Measurements from ENCODE around the gene DLK1.

Gene DLK1

GRCh38 chr14:100721568-100721967 lies 5.1 kb upstream of the DLK1 start:
- H3K4me3 ChIP-seq (ENCODE audit: low read length), result no peak overlapping the region
- TF ChIP-seq, protein P1, sequence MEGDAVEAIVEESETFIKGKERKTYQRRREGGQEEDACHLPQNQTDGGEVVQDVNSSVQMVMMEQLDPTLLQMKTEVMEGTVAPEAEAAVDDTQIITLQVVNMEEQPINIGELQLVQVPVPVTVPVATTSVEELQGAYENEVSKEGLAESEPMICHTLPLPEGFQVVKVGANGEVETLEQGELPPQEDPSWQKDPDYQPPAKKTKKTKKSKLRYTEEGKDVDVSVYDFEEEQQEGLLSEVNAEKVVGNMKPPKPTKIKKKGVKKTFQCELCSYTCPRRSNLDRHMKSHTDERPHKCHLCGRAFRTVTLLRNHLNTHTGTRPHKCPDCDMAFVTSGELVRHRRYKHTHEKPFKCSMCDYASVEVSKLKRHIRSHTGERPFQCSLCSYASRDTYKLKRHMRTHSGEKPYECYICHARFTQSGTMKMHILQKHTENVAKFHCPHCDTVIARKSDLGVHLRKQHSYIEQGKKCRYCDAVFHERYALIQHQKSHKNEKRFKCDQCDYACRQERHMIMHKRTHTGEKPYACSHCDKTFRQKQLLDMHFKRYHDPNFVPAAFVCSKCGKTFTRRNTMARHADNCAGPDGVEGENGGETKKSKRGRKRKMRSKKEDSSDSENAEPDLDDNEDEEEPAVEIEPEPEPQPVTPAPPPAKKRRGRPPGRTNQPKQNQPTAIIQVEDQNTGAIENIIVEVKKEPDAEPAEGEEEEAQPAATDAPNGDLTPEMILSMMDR (conservative IDR thresholded peaks at IDR 0.05; ENCODE audit: low read length), result no peak
- DNase-seq (ENCODE audit: low read depth), result no peak

DNA sequence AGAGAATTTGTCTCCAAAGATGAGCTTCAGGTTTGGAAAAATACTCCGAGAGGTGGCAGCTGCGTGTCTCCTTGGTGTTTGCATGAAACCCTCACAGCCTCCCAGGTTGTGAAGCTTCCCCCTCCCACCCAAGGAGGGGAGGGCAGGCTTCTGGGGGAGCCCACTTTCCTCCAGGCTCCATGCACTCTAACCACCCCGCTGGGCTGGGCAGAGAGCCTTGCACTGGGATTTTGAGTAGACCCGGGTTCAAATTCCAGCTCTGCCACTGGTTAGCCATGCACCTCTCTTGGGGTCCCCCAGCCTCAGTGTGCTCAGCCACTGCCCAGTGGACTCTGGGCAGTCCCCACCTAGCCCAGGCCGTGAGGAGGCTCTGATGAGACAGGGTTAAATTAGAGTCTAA lies 4.3 kb upstream of the DLK1 start:
- no peak for DNase-seq (ENCODE audit: low read depth)
- TF ChIP-seq, protein P1 (conservative IDR thresholded peaks at IDR 0.05; ENCODE audit: low read length), result no peak
- H3K4me3 ChIP-seq (ENCODE audit: low read length), result no peak overlapping the region

DNA sequence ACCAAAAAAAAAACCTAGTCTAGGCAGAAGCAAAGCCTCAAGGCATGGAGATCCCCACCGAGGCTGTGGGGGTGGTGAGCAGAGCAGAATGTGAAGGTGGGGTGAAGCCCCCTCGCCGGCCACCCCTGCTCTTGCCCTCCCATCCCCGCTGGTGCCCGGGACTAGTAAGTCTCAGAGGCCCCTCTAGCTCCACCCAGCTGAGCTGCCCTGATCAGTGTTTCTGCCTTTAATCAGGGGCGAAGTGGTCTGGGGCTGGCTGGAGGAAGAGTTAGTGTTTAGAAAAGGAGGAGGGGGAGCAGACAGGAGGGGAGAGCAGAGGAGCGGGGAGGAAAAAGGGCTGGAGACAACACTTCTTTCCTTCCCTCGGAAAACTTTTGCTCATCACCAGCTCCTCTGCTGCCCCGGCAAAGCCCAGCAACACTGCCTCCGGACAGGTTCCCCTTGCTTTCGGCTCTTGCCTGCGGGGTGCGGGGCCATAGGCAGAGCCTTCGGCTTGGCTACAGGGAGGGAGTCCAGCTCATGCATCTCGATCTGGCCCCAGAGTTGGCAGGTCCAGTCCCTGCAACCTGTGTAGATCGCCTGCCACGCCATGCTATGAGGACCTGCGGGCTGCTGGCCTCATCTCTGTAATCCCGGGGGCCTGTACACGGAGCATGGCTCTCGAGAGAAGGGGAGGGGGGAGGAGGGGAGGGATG lies 3.4 kb upstream of the DLK1 start:
- H3K4me3 ChIP-seq (ENCODE audit: low read length), result no peak overlapping the region
- DNase-seq (ENCODE audit: low read depth), result no peak
- TF ChIP-seq, protein P1 (conservative IDR thresholded peaks at IDR 0.05; ENCODE audit: low read length), result no peak

DNA sequence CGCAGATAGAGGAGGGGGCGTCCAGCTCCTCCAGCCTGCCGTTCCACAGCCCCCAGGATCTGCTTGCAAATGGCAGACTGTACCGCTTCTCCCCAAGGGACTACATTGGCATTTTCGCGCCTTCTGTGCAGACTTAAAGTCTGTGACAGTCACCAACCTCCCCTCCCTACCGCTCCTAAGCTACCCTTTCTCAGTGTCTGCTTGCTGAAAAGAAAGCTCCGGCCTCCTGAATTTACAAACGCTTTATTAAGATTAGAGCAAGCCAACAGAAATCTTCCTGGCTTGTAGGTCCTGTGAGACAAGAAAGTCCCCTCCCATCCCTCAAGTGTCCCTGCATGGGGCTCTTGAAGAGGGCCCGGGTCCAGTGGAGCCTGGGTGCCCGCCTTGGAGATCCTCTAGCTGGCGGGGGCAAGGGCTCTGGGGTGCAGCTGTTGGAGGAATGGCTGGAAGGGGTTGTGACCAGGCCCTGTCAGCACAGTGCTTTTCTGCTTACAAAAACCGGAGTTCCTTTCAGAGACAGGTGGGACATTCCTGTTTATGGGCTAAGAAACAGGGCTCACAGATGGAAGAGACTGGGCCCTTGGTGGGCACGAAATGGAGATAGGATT lies 2.8 kb upstream of the DLK1 start:
- TF ChIP-seq, protein P1 (conservative IDR thresholded peaks at IDR 0.05; ENCODE audit: low read length), result no peak
- no peak for DNase-seq (ENCODE audit: low read depth)
- no peak overlapping the region for H3K4me3 ChIP-seq (ENCODE audit: low read length)

GRCh38 chr14:100724536-100724935 lies 2.2 kb upstream of the DLK1 start:
- TF ChIP-seq, protein P1 (conservative IDR thresholded peaks at IDR 0.05; ENCODE audit: low read length), result no peak
- no peak for DNase-seq (ENCODE audit: low read depth)
- H3K4me3 ChIP-seq (ENCODE audit: low read length), result no peak overlapping the region

DNA sequence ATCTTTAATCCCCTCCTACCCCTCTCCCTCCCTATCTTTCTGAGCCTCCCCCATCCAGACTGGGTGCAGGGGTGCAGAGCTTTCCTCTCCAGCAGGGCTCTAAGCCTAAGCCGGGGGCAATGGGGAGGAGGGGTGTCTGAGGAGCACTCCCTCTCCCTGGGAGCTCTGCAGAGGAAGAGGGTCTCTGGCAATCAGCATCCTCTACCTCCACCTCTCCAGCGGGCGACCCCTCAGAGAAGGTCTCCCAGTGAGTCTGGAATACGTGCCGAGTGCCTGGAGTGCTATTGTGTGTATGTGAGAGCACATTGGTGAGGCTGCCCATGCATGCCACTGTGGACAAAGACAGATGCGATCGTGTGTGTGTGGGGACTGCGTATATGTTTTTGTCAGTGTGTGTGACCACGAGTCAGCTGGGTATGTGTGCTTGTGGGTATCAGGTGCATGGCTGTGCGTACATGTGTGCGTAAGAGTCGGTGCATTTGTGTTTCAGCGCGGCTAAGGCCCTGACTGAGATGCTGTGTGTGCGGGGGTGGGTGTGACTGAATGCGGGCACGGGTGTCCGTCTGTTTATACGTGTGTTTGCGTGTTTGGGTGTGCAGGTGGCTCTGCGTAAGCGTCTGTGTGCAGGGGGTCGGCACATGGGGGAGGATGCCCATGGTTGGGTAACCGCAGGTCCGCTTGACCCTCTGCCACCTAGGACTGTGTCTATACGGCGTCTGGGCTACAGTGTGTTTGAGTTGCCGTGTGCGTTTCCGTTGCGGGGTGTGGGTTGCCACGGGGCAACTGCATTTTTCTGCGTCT lies 905 bp upstream of the DLK1 start:
- TF ChIP-seq, protein P1 (conservative IDR thresholded peaks at IDR 0.05; ENCODE audit: low read length), result no peak
- no peak for DNase-seq (ENCODE audit: low read depth)
- H3K4me3 ChIP-seq (ENCODE audit: low read length), result no peak overlapping the region

Data from AG10803 (cell line).